Mammary epithelial cell (primary cell): ENCODE data around the gene SLC38A7.

Source experiments
- EZH2 ChIP-seq: IDR thresholded peaks from 2 replicates; pipeline ENCODE4 v1.6.1; 2012; ENCODE audit warnings: low read length, inconsistent platforms, borderline replicate concordance
- TF ChIP-seq, protein P1 (sequence below), 2 donors: IDR thresholded peaks in 1 of 2; conservative IDR thresholded peaks in 1 of 2; 2 replicates each; pipeline ENCODE4 v1.5.1; 2011 to 2012; ENCODE audit warnings: inconsistent platforms in 2 of 2, low read length in 2 of 2, mild to moderate bottlenecking in 2 of 2, control low read depth in 1 of 2, low read depth in 1 of 2; ENCODE audit not compliant: insufficient read depth in 1 of 2; ENCODE audit errors: extremely low read depth in 1 of 2

DNA sequence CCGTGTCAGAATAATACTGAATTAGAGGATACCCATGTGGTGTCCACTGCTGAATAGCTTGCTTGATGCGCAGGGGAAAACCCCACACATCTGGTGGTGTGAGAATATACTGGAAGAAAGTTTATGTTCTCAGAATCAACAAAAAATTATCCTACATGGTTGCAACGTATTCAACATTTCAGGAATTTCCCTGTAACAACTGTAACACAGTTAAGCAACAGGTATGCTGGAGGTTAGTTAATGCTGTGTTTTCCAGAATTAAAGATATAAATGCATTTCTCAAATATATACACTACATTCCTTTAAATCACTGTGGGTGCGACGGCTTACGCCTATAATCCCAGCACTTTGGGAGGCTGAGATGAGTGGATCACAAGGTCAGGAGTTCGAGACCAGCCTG lies 60.4 kb downstream of the SLC38A7 start:
- TF ChIP-seq, protein P1, sequence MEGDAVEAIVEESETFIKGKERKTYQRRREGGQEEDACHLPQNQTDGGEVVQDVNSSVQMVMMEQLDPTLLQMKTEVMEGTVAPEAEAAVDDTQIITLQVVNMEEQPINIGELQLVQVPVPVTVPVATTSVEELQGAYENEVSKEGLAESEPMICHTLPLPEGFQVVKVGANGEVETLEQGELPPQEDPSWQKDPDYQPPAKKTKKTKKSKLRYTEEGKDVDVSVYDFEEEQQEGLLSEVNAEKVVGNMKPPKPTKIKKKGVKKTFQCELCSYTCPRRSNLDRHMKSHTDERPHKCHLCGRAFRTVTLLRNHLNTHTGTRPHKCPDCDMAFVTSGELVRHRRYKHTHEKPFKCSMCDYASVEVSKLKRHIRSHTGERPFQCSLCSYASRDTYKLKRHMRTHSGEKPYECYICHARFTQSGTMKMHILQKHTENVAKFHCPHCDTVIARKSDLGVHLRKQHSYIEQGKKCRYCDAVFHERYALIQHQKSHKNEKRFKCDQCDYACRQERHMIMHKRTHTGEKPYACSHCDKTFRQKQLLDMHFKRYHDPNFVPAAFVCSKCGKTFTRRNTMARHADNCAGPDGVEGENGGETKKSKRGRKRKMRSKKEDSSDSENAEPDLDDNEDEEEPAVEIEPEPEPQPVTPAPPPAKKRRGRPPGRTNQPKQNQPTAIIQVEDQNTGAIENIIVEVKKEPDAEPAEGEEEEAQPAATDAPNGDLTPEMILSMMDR (conservative IDR thresholded peaks at IDR 0.05 in 1 of 2, IDR thresholded peaks at IDR 0.05 in 1 of 2; ENCODE audit: extremely low read depth in 1 of 2, insufficient read depth in 1 of 2, low read depth in 1 of 2, low read length in 2 of 2): no peak
- TF ChIP-seq EZH2: no peak
